Keratinocyte (primary cell): Measurements from ENCODE around the gene FAF2.

Experiments
- CTCF ChIP-seq, 3 experiments: IDR thresholded peaks in 1 of 3; conservative IDR thresholded peaks in 1 of 3; optimal IDR thresholded peaks in 1 of 3; 2 replicates in 2 of 3; 3 replicates in 1 of 3; pipeline versions ENCODE3 to v1.5.1; 2011; ENCODE audit warnings: low read length in 3 of 3, mild to moderate bottlenecking in 3 of 3, moderate library complexity in 2 of 3, control low read depth in 1 of 3, inconsistent platforms in 1 of 3; ENCODE audit not compliant: insufficient read depth in 2 of 3; ENCODE audit errors: extremely low read depth in 1 of 3
- EZH2 ChIP-seq: IDR thresholded peaks from one replicate; pipeline ENCODE4 v1.6.1; 2012; ENCODE audit warnings: inconsistent platforms, mild to moderate bottlenecking, low read length, moderate library complexity

GRCh38 chr5:176547802-176548201 is 99.6 kb downstream of the FAF2 start:
- TF ChIP-seq CTCF (optimal IDR thresholded peaks at IDR 0.05 in 1 of 3, IDR thresholded peaks at IDR 0.05 in 1 of 3, conservative IDR thresholded peaks at IDR 0.05 in 1 of 3; ENCODE audit: extremely low read depth in 1 of 3, insufficient read depth in 2 of 3, low read length in 3 of 3): no peak
- no peak for TF ChIP-seq EZH2
